ENCODE results near the gene DNAI1.

The DNAI1 gene

DNA sequence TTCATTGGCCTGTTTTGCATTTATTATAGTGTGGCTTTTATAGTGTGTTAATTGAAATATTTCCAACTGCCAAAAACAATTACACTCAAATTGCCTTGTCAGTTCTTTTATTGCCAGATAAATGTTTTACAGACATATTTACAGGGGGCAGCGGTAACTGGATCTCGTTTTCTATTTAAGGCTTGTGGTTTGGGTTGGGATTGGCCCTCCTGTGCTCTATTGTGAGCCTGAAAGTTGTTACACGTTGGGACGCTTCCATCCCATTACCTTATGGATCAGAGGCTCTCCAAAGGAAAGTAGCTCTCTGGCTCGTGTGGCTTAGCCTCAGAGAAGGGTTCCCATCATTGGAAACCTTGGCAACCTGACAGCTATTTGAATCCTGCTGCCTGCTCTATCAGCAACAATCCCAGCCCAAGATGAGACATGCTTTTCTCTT lies 20.8 kb downstream of the DNAI1 start:
- no peak for TF ChIP-seq TAF1 (IDR thresholded peaks at IDR 0.05; ENCODE audit: borderline replicate concordance, insufficient read depth, low read length)
- TF ChIP-seq FOXP2 (optimal IDR thresholded peaks at IDR 0.05; ENCODE audit: borderline replicate concordance, extremely low read depth, extremely low read length, insufficient read depth): no peak
- TF ChIP-seq SIN3A (IDR thresholded peaks at IDR 0.05; ENCODE audit: borderline replicate concordance, insufficient read depth, low read length): no peak
- TF ChIP-seq POLR2AphosphoS5 (IDR thresholded peaks at IDR 0.05; ENCODE audit: low read depth, low read length): no peak
- TF ChIP-seq, protein P1, sequence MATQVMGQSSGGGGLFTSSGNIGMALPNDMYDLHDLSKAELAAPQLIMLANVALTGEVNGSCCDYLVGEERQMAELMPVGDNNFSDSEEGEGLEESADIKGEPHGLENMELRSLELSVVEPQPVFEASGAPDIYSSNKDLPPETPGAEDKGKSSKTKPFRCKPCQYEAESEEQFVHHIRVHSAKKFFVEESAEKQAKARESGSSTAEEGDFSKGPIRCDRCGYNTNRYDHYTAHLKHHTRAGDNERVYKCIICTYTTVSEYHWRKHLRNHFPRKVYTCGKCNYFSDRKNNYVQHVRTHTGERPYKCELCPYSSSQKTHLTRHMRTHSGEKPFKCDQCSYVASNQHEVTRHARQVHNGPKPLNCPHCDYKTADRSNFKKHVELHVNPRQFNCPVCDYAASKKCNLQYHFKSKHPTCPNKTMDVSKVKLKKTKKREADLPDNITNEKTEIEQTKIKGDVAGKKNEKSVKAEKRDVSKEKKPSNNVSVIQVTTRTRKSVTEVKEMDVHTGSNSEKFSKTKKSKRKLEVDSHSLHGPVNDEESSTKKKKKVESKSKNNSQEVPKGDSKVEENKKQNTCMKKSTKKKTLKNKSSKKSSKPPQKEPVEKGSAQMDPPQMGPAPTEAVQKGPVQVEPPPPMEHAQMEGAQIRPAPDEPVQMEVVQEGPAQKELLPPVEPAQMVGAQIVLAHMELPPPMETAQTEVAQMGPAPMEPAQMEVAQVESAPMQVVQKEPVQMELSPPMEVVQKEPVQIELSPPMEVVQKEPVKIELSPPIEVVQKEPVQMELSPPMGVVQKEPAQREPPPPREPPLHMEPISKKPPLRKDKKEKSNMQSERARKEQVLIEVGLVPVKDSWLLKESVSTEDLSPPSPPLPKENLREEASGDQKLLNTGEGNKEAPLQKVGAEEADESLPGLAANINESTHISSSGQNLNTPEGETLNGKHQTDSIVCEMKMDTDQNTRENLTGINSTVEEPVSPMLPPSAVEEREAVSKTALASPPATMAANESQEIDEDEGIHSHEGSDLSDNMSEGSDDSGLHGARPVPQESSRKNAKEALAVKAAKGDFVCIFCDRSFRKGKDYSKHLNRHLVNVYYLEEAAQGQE (IDR thresholded peaks at IDR 0.05; ENCODE audit: insufficient read depth in 1 of 2, low read depth in 2 of 2, low read length in 2 of 2): no peak

DNA sequence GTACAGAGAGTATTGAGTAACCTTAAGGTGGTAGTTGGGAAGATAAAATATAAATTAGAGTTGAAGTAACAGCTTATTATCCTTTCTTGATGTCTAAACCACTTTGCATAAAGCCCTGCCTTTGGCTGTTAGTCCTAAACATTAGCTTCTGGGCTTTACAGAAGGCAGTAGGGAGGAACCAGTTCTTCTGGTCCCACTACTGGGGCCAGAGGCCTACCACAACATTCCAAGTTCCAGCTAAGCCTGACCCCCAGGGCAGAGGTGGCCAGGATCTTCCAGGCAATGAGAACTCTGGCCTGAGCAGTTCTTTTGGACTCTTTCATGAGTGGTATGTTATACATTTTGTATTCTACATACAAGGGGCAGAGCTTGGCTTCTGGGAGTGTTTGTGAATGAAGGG lies 26.1 kb downstream of the DNAI1 start:
- no peak for TF ChIP-seq FOXP2 (optimal IDR thresholded peaks at IDR 0.05; ENCODE audit: borderline replicate concordance, extremely low read depth, extremely low read length, insufficient read depth)
- no peak for TF ChIP-seq POLR2AphosphoS5 (IDR thresholded peaks at IDR 0.05; ENCODE audit: low read depth, low read length)
- no peak for TF ChIP-seq SIN3A (IDR thresholded peaks at IDR 0.05; ENCODE audit: borderline replicate concordance, insufficient read depth, low read length)
- no peak for TF ChIP-seq TAF1 (IDR thresholded peaks at IDR 0.05; ENCODE audit: borderline replicate concordance, insufficient read depth, low read length)
- TF ChIP-seq, protein P1 (IDR thresholded peaks at IDR 0.05; ENCODE audit: insufficient read depth in 1 of 2, low read depth in 2 of 2, low read length in 2 of 2): no peak

DNA sequence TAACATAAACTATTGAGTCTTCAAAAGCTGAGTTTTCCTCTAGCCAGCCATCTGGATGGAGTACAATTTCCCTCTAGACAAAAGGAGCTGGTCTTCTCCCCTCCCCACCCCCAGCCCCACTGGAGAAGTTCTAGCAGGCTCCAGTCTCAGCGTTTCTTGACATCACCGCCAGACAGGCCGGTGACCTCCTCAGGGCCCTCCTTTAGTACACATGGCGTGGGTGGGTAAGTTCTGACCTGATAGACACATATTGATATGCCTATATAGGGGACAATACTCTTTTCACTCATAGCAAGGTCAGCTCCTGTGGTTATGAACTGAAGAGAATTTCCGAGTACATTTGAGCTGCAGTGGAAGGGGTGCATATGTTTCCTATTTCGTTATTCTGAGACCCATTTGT lies 27.2 kb downstream of the DNAI1 start:
- TF ChIP-seq TAF1 (IDR thresholded peaks at IDR 0.05; ENCODE audit: borderline replicate concordance, insufficient read depth, low read length) (no peak), POLR2AphosphoS5 (IDR thresholded peaks at IDR 0.05; ENCODE audit: low read depth, low read length) (no peak), SIN3A (IDR thresholded peaks at IDR 0.05; ENCODE audit: borderline replicate concordance, insufficient read depth, low read length) (no peak), FOXP2 (optimal IDR thresholded peaks at IDR 0.05; ENCODE audit: borderline replicate concordance, extremely low read depth, extremely low read length, insufficient read depth) (no peak)
- TF ChIP-seq, protein P1 (IDR thresholded peaks at IDR 0.05; ENCODE audit: insufficient read depth in 1 of 2, low read depth in 2 of 2, low read length in 2 of 2): no peak

DNA sequence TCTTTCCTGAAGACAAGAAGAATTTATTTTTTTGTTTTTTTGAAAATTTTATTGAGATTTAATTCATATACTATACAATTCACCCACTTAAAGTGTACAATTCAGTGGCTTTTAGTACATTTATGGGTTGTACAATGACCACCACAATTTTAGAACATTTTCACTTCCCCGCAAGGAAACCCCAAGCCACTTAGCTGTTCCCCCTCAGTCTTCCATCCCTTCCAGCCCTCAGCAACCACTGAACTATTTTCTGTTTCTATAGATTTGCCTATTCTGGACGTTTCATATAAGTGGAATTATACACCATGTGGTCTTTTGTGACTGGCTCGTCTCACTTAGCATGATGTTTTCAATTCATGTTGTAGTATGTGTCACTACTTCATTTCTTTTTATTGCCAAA lies 28.0 kb downstream of the DNAI1 start:
- no peak for TF ChIP-seq FOXP2 (optimal IDR thresholded peaks at IDR 0.05; ENCODE audit: borderline replicate concordance, extremely low read depth, extremely low read length, insufficient read depth)
- TF ChIP-seq TAF1 (IDR thresholded peaks at IDR 0.05; ENCODE audit: borderline replicate concordance, insufficient read depth, low read length): no peak
- TF ChIP-seq SIN3A (IDR thresholded peaks at IDR 0.05; ENCODE audit: borderline replicate concordance, insufficient read depth, low read length): no peak
- TF ChIP-seq, protein P1 (IDR thresholded peaks at IDR 0.05; ENCODE audit: insufficient read depth in 1 of 2, low read depth in 2 of 2, low read length in 2 of 2): no peak
- TF ChIP-seq POLR2AphosphoS5 (IDR thresholded peaks at IDR 0.05; ENCODE audit: low read depth, low read length): no peak

DNA sequence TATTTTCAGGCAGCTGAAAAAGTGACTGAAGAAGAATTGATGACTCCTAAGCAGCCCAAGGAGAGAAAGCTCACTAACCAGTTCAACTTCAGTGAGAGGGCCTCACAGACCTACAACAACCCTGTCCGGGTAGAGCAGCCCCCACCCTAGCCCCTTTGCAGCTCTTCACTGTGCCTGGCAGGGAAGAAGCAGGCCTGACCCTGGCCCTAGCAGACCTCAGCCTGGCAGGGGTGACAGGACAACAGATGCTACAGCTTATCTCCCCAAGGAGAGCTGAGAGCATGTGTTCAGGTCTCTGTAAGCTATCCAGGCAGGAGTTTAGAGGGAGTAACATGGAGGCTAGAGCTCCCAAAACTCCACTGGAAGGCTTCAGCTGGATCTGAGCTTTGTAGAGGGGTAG lies 31.8 kb downstream of the DNAI1 start:
- TF ChIP-seq, protein P1 (IDR thresholded peaks at IDR 0.05; ENCODE audit: insufficient read depth in 1 of 2, low read depth in 2 of 2, low read length in 2 of 2): no peak
- TF ChIP-seq SIN3A (IDR thresholded peaks at IDR 0.05; ENCODE audit: borderline replicate concordance, insufficient read depth, low read length): no peak
- no peak for TF ChIP-seq POLR2AphosphoS5 (IDR thresholded peaks at IDR 0.05; ENCODE audit: low read depth, low read length)
- no peak for TF ChIP-seq FOXP2 (optimal IDR thresholded peaks at IDR 0.05; ENCODE audit: borderline replicate concordance, extremely low read depth, extremely low read length, insufficient read depth)
- no peak for TF ChIP-seq TAF1 (IDR thresholded peaks at IDR 0.05; ENCODE audit: borderline replicate concordance, insufficient read depth, low read length)

Measured in PFSK-1 (cell line).